Spleen (tissue), 7 donors: ENCODE data around the gene LRPPRC.
A peak's percentile ranks its signal among the peaks of the same experiment; 100 is the strongest.

ENCODE experiments used
- POLR2A ChIP-seq, 3 donors: fragments of 450-650 bp; IDR thresholded peaks; one replicate each; pipeline ENCODE4 v1.5.1; 2017; ENCODE audit warnings: antibody characterized with exemption in 3 of 3, mild to moderate bottlenecking in 1 of 3
- TF ChIP-seq, protein P1 (sequence below), 11 experiments: fragments of 200-600 bp in 7 of 11; fragments of 450-650 bp in 4 of 11; sonication (generic) in 4 of 11; IDR thresholded peaks in 8 of 11; conservative IDR thresholded peaks in 3 of 11; 1 replicate in 7 of 11; 2 replicates in 4 of 11; pipeline versions ENCODE4 v1.4.0 to v1.8.0; 2016 to 2021; ENCODE audit warnings: antibody characterized with exemption in 11 of 11, inconsistent platforms in 4 of 11, mild to moderate bottlenecking in 1 of 11
- donor health status: DM: no; HTN: no; CAD: no; lungs with moderate emphysema.
- donor health status: DM: no; HTN: no; CAD: no.
- donor health status: DM: no; HTN: no; CAD: no.

- no peak for TF ChIP-seq POLR2A (IDR thresholded peaks at IDR 0.05)
- TF ChIP-seq, protein P1, sequence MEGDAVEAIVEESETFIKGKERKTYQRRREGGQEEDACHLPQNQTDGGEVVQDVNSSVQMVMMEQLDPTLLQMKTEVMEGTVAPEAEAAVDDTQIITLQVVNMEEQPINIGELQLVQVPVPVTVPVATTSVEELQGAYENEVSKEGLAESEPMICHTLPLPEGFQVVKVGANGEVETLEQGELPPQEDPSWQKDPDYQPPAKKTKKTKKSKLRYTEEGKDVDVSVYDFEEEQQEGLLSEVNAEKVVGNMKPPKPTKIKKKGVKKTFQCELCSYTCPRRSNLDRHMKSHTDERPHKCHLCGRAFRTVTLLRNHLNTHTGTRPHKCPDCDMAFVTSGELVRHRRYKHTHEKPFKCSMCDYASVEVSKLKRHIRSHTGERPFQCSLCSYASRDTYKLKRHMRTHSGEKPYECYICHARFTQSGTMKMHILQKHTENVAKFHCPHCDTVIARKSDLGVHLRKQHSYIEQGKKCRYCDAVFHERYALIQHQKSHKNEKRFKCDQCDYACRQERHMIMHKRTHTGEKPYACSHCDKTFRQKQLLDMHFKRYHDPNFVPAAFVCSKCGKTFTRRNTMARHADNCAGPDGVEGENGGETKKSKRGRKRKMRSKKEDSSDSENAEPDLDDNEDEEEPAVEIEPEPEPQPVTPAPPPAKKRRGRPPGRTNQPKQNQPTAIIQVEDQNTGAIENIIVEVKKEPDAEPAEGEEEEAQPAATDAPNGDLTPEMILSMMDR (IDR thresholded peaks at IDR 0.05 in 8 of 11, conservative IDR thresholded peaks at IDR 0.05 in 3 of 11), result peak in 7 of 11 experiments; percentile 14 to 52 (median 34)
Observed at GRCh38 chr2:43950383-43951008, 45.3 kb downstream of the LRPPRC start.
